GM21360 (cell line): ENCODE results near the gene PPP2R3B.
"Not testable (repeated sequence)": the region's sequence is repeated elsewhere in the genome, so short reads cannot be mapped to it uniquely, and the experiment has no call there.

Experiments used
- ATAC-seq: cut with Tn5 transposase; IDR thresholded peaks from one replicate; pipeline ENCODE4 v1.9.1; 2021; ENCODE audit warnings: mild to moderate bottlenecking, moderate library complexity; ENCODE audit not compliant: unreplicated experiment

The PPP2R3B gene

GRCh38 chrX:307261-308111, 79.2 kb downstream of the PPP2R3B start:
- ATAC-seq, result no peak

- ATAC-seq, result not testable (repeated sequence)
Observed at GRCh38 chrX:306614-307251, 80.0 kb downstream of the PPP2R3B start.

GRCh38 chrX:305781-306613, 80.7 kb downstream of the PPP2R3B start:
- not testable (repeated sequence) for ATAC-seq

GRCh38 chrX:302975-303374, 83.7 kb downstream of the PPP2R3B start:
- no peak for ATAC-seq

DNA sequence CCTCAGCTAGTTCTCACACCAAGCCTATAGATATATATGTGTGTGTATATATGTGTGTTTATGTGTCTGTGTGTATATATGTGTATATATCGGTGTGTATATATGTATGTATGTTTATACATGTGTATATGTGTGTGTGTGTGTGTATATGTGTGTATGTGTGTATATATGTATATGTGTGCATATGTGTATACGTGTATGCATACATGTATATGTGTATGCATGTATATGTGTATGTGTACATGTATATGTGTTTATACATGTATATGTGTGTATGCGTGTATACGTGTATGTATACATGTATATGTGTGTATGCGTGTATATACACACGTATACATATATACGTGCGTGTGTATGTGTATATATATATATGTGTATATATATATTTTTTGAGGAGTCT, 86.4 kb downstream of the PPP2R3B start:
- ATAC-seq, result no peak

GRCh38 chrX:298993-299392, 87.7 kb downstream of the PPP2R3B start:
- no peak for ATAC-seq

DNA sequence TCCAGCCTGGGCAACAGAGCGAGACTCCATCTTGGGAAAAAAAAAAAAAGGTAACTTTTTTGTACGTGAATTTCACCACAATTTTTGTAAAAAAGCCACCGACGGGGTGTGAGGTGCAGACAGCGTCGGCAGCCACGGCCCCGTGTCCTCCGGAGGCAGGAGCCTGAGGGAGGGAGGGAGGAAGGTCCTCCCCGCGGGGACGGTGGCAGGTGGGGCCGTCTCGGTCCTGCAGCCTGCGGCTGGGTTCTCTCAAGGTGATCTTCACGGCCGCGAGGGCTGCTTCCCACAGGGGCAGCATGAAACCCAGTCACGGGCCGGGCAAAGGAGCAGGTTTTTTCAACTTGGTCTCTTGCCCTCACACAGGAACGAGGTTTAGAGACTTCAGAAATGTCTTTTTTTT, 91.6 kb downstream of the PPP2R3B start:
- no peak for ATAC-seq

DNA sequence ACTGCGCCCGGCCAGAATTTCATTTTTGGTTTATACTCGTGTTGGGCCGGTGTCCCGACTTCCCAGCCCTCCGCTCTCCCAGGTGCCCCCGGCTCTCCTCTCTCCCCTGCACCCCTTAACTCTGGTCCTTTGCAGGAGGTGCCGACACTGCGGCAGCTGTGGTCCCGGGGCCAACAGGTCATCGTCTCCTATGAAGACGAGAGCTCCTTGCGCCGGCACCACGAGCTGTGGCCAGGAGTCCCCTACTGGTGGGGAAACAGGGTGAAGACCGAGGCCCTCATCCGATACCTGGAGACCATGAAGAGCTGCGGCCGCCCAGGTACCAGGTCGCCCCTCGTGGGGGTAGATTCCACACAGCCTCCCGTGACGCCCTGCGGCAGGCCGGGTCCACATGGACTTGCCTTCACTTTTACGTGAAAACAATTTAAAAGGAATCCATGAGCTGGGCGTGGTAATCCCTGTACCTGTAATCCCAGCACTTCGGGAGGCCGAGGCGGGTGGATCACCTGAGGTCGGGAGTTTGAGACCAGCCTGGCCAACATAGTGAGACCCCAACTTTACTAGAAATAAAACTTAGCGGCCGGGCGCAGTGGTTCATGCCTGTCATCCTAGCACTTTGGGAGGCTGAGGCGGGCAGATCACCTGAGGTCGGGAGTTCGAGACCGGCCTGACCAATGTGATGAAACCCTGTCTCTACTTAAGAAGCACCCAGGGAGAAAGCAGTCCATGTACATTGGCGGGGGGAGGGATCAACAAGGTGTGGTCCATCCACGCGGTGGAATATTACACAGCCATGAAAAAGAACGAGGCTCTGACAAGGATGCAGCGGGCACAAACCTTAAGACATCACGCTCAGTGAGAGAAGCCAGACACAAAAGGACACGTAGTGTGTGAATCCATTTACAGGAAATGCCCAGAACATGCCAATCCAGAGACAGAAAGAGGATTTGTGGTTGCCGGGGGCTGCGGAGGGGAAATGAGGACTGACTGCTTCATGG, 93.5 kb downstream of the PPP2R3B start:
- no peak for ATAC-seq

GRCh38 chrX:291411-291901, 95.3 kb downstream of the PPP2R3B start:
- ATAC-seq, result no peak

GRCh38 chrX:290476-291166, 96.1 kb downstream of the PPP2R3B start:
- no peak for ATAC-seq

GRCh38 chrX:288561-288991, 98.1 kb downstream of the PPP2R3B start:
- ATAC-seq, result no peak

DNA sequence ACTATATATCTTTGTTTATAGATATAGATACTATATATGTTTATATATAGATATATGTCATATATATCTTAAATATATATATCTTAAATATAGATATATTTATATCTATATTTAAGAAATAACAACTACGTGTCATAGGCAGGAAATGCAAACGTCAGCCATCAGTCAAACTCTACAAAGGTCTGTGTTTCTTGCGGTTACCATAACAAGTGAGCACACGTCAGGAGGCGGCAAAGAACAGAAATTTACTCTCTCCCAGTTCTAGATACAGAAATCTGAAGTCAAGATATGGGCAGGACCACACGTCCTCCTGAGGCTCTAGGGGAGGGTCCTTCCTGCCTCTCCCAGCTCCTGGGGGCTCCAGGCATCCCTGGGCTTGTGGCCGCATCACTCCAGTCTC, 99.0 kb downstream of the PPP2R3B start:
- no peak for ATAC-seq

- ATAC-seq, result no peak
Observed at GRCh38 chrX:285076-285677, 101.5 kb downstream of the PPP2R3B start.
